NCI-H510A (cell line): Measurements from ENCODE around the gene LPP.

ENCODE experiments used
- DNase-seq: peaks from one replicate; lab custom pipeline; 2025; lab: John Stamatoyannopoulos, UW

The LPP gene

GRCh38 chr3:188473591-188474288, 319.8 kb downstream of the LPP start:
- no peak for DNase-seq

- no peak for DNase-seq
Observed at GRCh38 chr3:188476935-188477334, 323.0 kb downstream of the LPP start.

- no peak for DNase-seq
Observed at GRCh38 chr3:188480011-188480410, 326.1 kb downstream of the LPP start.

GRCh38 chr3:188482929-188483328, 329.0 kb downstream of the LPP start:
- no peak for DNase-seq

GRCh38 chr3:188486126-188486525, 332.2 kb downstream of the LPP start:
- DNase-seq: no peak

- no peak for DNase-seq
Observed at GRCh38 chr3:188486952-188487351, 333.0 kb downstream of the LPP start.

GRCh38 chr3:188487652-188488051, 333.7 kb downstream of the LPP start:
- no peak for DNase-seq

GRCh38 chr3:188488801-188489200, 334.8 kb downstream of the LPP start:
- no peak for DNase-seq

GRCh38 chr3:188489639-188490405, 335.9 kb downstream of the LPP start:
- DNase-seq: no peak

- DNase-seq: no peak
Observed at GRCh38 chr3:188490416-188490815, 336.5 kb downstream of the LPP start.

- DNase-seq: no peak
Observed at GRCh38 chr3:188491276-188491687, 337.3 kb downstream of the LPP start.

- DNase-seq: no peak
Observed at GRCh38 chr3:188496390-188496789, 342.4 kb downstream of the LPP start.

- DNase-seq: no peak
Observed at GRCh38 chr3:188497021-188497420, 343.1 kb downstream of the LPP start.

GRCh38 chr3:188503647-188504046, 349.7 kb downstream of the LPP start:
- DNase-seq: no peak

- DNase-seq: no peak
Observed at GRCh38 chr3:188505151-188505550, 351.2 kb downstream of the LPP start.

GRCh38 chr3:188505911-188506310, 352.0 kb downstream of the LPP start:
- no peak for DNase-seq

- DNase-seq: no peak
Observed at GRCh38 chr3:188506446-188506845, 352.5 kb downstream of the LPP start.

- no peak for DNase-seq
Observed at GRCh38 chr3:188507244-188507720, 353.3 kb downstream of the LPP start.

- DNase-seq: no peak
Observed at GRCh38 chr3:188508454-188508853, 354.5 kb downstream of the LPP start.

GRCh38 chr3:188509316-188509715, 355.4 kb downstream of the LPP start:
- no peak for DNase-seq

GRCh38 chr3:188510366-188510765, 356.4 kb downstream of the LPP start:
- DNase-seq: no peak

GRCh38 chr3:188513662-188514328, 359.8 kb downstream of the LPP start:
- DNase-seq: no peak

- DNase-seq: no peak
Observed at GRCh38 chr3:188516515-188516914, 362.6 kb downstream of the LPP start.
